Osteocyte (in vitro differentiated cells): ENCODE data around the gene KLF13. TPM values are rescaled to one million over a fixed set of nuclear protein-coding genes. Genes with fewer than 3 reads are reported as not detected.
A peak's percentile ranks its signal among the peaks of the same experiment; 100 is the strongest.

ENCODE experiments used
- DNase-seq: peaks from one replicate; pipeline ENCODE4 v3.0.0; 2021; ENCODE audit warnings: mixed read lengths; ENCODE audit not compliant: unreplicated experiment; ENCODE audit errors: extremely low spot score
- H3K27ac Mint-ChIP-seq: one replicate; pipeline ENCODE4 v1.8.0; 2021; ENCODE audit warnings: mild to moderate bottlenecking, mixed read lengths; ENCODE audit not compliant: unreplicated experiment
- H3K27me3 Mint-ChIP-seq: one replicate; pipeline ENCODE4 v1.8.0; 2021; ENCODE audit warnings: mixed read lengths; ENCODE audit not compliant: unreplicated experiment
- H3K36me3 Mint-ChIP-seq: one replicate; pipeline ENCODE4 v1.8.0; 2021; ENCODE audit warnings: mixed read lengths; ENCODE audit not compliant: unreplicated experiment
- H3K4me1 Mint-ChIP-seq: one replicate; pipeline ENCODE4 v1.8.0; 2021; ENCODE audit warnings: mixed read lengths; ENCODE audit not compliant: unreplicated experiment
- H3K4me3 Mint-ChIP-seq: one replicate; pipeline ENCODE4 v1.8.0; 2021; ENCODE audit warnings: mild to moderate bottlenecking, moderate library complexity, mixed read lengths; ENCODE audit not compliant: unreplicated experiment
- H3K9me3 Mint-ChIP-seq: one replicate; pipeline ENCODE4 v1.8.0; 2021; ENCODE audit warnings: mixed read lengths; ENCODE audit not compliant: unreplicated experiment
- CTCF ChIP-seq: fragments of 200-600 bp; sonication (generic); IDR thresholded peaks from 2 replicates; pipeline ENCODE4 v1.5.0; 2021; ENCODE audit warnings: antibody characterized with exemption, mild to moderate bottlenecking, moderate library complexity
- total RNA-seq: library from RNA; stranded (reverse); gene quantifications from 2 replicates; pipeline ENCODE4 v1.2.1, GENCODE V29; 2021

Gene KLF13
- total RNA-seq, 1 donor from 2014 or later, result 54.5 TPM

- DNase-seq, result peak; percentile 44
- Mint-ChIP-seq H3K4me1 (peaks cover 3% of the 10 kb centered on the region), H3K36me3 (no peaks in the 10 kb centered on the region), H3K9me3 (peaks cover 12% of the 10 kb centered on the region), H3K27me3 (peaks cover 41% of the 10 kb centered on the region), H3K4me3 (no peak overlapping the region), H3K27ac (no peak overlapping the region)
- TF ChIP-seq CTCF, result no peak
Measured at GRCh38 chr15:31309893-31310606, 16.6 kb upstream of the KLF13 start.

GRCh38 chr15:31311735-31312619 is 14.7 kb upstream of the KLF13 start:
- no peak overlapping the region for H3K4me3 Mint-ChIP-seq
- DNase-seq, result peak; percentile 76
- H3K9me3 Mint-ChIP-seq, result peaks cover 12% of the 10 kb centered on the region
- H3K4me1 Mint-ChIP-seq, result peaks cover 1% of the 10 kb centered on the region
- no peak overlapping the region for H3K27ac Mint-ChIP-seq
- TF ChIP-seq CTCF, result no peak
- H3K27me3 Mint-ChIP-seq, result peaks cover 30% of the 10 kb centered on the region
- no peaks in the 10 kb centered on the region for H3K36me3 Mint-ChIP-seq

- H3K9me3 Mint-ChIP-seq, result peaks cover 12% of the 10 kb centered on the region
- H3K27me3 Mint-ChIP-seq, result peaks cover 30% of the 10 kb centered on the region
- H3K4me3 Mint-ChIP-seq, result no peak overlapping the region
- no peak for TF ChIP-seq CTCF
- H3K36me3 Mint-ChIP-seq, result no peaks in the 10 kb centered on the region
- DNase-seq, result no peak
- no peaks in the 10 kb centered on the region for H3K4me1 Mint-ChIP-seq
- no peak overlapping the region for H3K27ac Mint-ChIP-seq
Measured at GRCh38 chr15:31313223-31313622, 13.4 kb upstream of the KLF13 start.

- no peak for DNase-seq
- no peaks in the 10 kb centered on the region for H3K36me3 Mint-ChIP-seq
- no peaks in the 10 kb centered on the region for H3K4me1 Mint-ChIP-seq
- no peak overlapping the region for H3K4me3 Mint-ChIP-seq
- no peak for TF ChIP-seq CTCF
- H3K27me3 Mint-ChIP-seq, result peaks cover 29% of the 10 kb centered on the region
- H3K9me3 Mint-ChIP-seq, result peaks cover 12% of the 10 kb centered on the region
- no peak overlapping the region for H3K27ac Mint-ChIP-seq
Measured at GRCh38 chr15:31314380-31314779, 12.3 kb upstream of the KLF13 start.
